HG03280 (cell line): ENCODE data around the gene GRIFIN.
A peak's percentile ranks its signal among the peaks of the same experiment; 100 is the strongest.
"Not testable (repeated sequence)": the region's sequence is repeated elsewhere in the genome, so short reads cannot be mapped to it uniquely, and the experiment has no call there.

Experiments
- ATAC-seq: cut with Tn5 transposase; IDR thresholded peaks from one replicate; pipeline ENCODE4 v1.9.1; 2021; ENCODE audit warnings: mild to moderate bottlenecking, moderate library complexity; ENCODE audit not compliant: unreplicated experiment

GRIFIN gene

GRCh38 chr7:2461268-2462026 lies 14.8 kb downstream of the GRIFIN start:
- no peak for ATAC-seq

- no peak for ATAC-seq
These were observed 15.6 kb downstream of the GRIFIN start for GRCh38 chr7:2460641-2461040.

- no peak for ATAC-seq
These were observed 16.0 kb downstream of the GRIFIN start for GRCh38 chr7:2460188-2460587.

GRCh38 chr7:2459674-2460073 lies 16.5 kb downstream of the GRIFIN start:
- ATAC-seq, result no peak

GRCh38 chr7:2453849-2454248 lies 22.3 kb downstream of the GRIFIN start:
- not testable (repeated sequence) for ATAC-seq

GRCh38 chr7:2452643-2453270 lies 23.4 kb downstream of the GRIFIN start:
- no peak for ATAC-seq

GRCh38 chr7:2452074-2452507 lies 24.1 kb downstream of the GRIFIN start:
- peak; percentile 27 for ATAC-seq

GRCh38 chr7:2451171-2452073 lies 24.8 kb downstream of the GRIFIN start:
- ATAC-seq, result peak; percentile 86

GRCh38 chr7:2450198-2451107 lies 25.7 kb downstream of the GRIFIN start:
- ATAC-seq, result no peak

GRCh38 chr7:2446676-2447075 lies 29.5 kb downstream of the GRIFIN start:
- no peak for ATAC-seq

- ATAC-seq, result no peak
These were observed 30.2 kb downstream of the GRIFIN start for GRCh38 chr7:2445898-2446555.

GRCh38 chr7:2445047-2445446 lies 31.2 kb downstream of the GRIFIN start:
- no peak for ATAC-seq

- no peak for ATAC-seq
These were observed 31.7 kb downstream of the GRIFIN start for GRCh38 chr7:2444476-2444875.

GRCh38 chr7:2443491-2443890 lies 32.7 kb downstream of the GRIFIN start:
- no peak for ATAC-seq

- ATAC-seq, result no peak
These were observed 34.7 kb downstream of the GRIFIN start for GRCh38 chr7:2441430-2442058.

GRCh38 chr7:2440608-2441245 lies 35.5 kb downstream of the GRIFIN start:
- no peak for ATAC-seq

GRCh38 chr7:2438775-2439174 lies 37.4 kb downstream of the GRIFIN start:
- ATAC-seq, result no peak

GRCh38 chr7:2438186-2438585 lies 38.0 kb downstream of the GRIFIN start:
- no peak for ATAC-seq
